IMR-90 (cell line): ENCODE data around the gene CHRM5. TPM values are rescaled to one million over a fixed set of nuclear protein-coding genes. Genes with fewer than 3 reads are reported as not detected.

Source experiments
- ATAC-seq: fragments of 200-7000 bp; cut with Tn5 transposase; 2 replicates; pipeline ENCODE4 v1.9.1; 2020; ENCODE audit warnings: low read depth, mild to moderate bottlenecking, moderate library complexity
- BruUV-seq: library from RNA; stranded (reverse); fragments of 400-500 nt; replicated peaks from 2 replicates; lab custom pipeline; 2021; lab: Mats Ljungman, UMichigan
- CTCF ChIA-PET: fragments of 300-600 bp; formaldehyde crosslinking; extraction: SDS; loops from one replicate; lab custom pipeline; 2021; ENCODE audit warnings: antibody characterized with exemption; lab: Yijun Ruan, JAX
- POLR2A ChIA-PET: fragments of 300-600 bp; sonication (Branson Sonifier 250); formaldehyde crosslinking; loops from one replicate; lab custom pipeline; 2022; ENCODE audit warnings: antibody characterized with exemption; ENCODE audit not compliant: unreplicated experiment; lab: Charles Lee
- DNase-seq: peaks from one replicate; pipeline ENCODE4 v3.0.0; 2013
- H2AFZ ChIP-seq: replicated peaks from 2 replicates; pipeline ENCODE3; 2013; ENCODE audit warnings: low read length, mild to moderate bottlenecking; ENCODE audit not compliant: poor library complexity
- H2AK5ac ChIP-seq: 2 replicates; pipeline ENCODE4 v1.6.1; 2013; ENCODE audit warnings: low read depth, low read length, inconsistent platforms
- H2AK9ac ChIP-seq: replicated peaks from 2 replicates; pipeline ENCODE3; 2013; ENCODE audit warnings: mild to moderate bottlenecking, low read depth, low read length, moderate library complexity; ENCODE audit not compliant: poor library complexity
- H2BK120ac ChIP-seq: 2 replicates; pipeline ENCODE4 v1.6.1; 2013; ENCODE audit warnings: low read depth, low read length, inconsistent platforms
- H2BK15ac ChIP-seq: 3 replicates; pipeline ENCODE4 v1.6.1; 2013; ENCODE audit warnings: low read depth, low read length, inconsistent platforms
- H2BK20ac ChIP-seq: 2 replicates; pipeline ENCODE4 v1.6.1; 2013; ENCODE audit warnings: low read depth, mild to moderate bottlenecking, inconsistent platforms, low read length, moderate library complexity
- H2BK5ac ChIP-seq: 2 replicates; pipeline ENCODE4 v1.6.1; 2013; ENCODE audit warnings: mild to moderate bottlenecking, low read depth, low read length, inconsistent platforms; ENCODE audit not compliant: poor library complexity, severe bottlenecking
- H3K14ac ChIP-seq: replicated peaks from 2 replicates; pipeline ENCODE4 v1.6.1; 2013; ENCODE audit warnings: low read depth, low read length, inconsistent platforms
- H3K18ac ChIP-seq: 2 replicates; pipeline ENCODE4 v1.6.1; 2013; ENCODE audit warnings: low read depth, low read length, control low read depth
- H3K23ac ChIP-seq: 2 replicates; pipeline ENCODE4 v1.6.1; 2013; ENCODE audit warnings: low read depth, low read length, inconsistent platforms
- H3K27ac ChIP-seq: 2 replicates; pipeline ENCODE4 v1.5.1; 2013; ENCODE audit warnings: mild to moderate bottlenecking, control low read depth, low read length; ENCODE audit not compliant: insufficient read depth
- H3K27me3 ChIP-seq: 2 replicates; pipeline ENCODE4 v1.6.1; 2013; ENCODE audit warnings: low read length; ENCODE audit not compliant: control insufficient read depth, insufficient read depth
- H3K36me3 ChIP-seq: 2 replicates; pipeline ENCODE4 v1.6.1; 2013; ENCODE audit warnings: low read length, mixed read lengths; ENCODE audit not compliant: control insufficient read depth, insufficient read depth
- H3K4ac ChIP-seq: 2 replicates; pipeline ENCODE4 v1.6.1; 2013; ENCODE audit warnings: low read depth, low read length, inconsistent platforms
- H3K4me1 ChIP-seq: 2 replicates; pipeline ENCODE4 v1.6.1; 2013; ENCODE audit warnings: low read length, mixed read lengths; ENCODE audit not compliant: control insufficient read depth, insufficient read depth
- H3K4me2 ChIP-seq: 2 replicates; pipeline ENCODE4 v1.6.1; 2013; ENCODE audit warnings: low read depth, mild to moderate bottlenecking, control low read depth, low read length, moderate library complexity
- H3K4me3 ChIP-seq: 2 replicates; pipeline ENCODE4 v1.5.1; 2013; ENCODE audit warnings: low read depth, mild to moderate bottlenecking, control low read depth, low read length, moderate library complexity; ENCODE audit not compliant: insufficient read depth
- H3K56ac ChIP-seq: 2 replicates; pipeline ENCODE4 v1.6.1; 2013; ENCODE audit warnings: low read length, inconsistent platforms; ENCODE audit not compliant: insufficient read depth; ENCODE audit errors: extremely low read depth
- H3K79me1 ChIP-seq, 2 experiments: 2 replicates each; pipeline ENCODE4 v1.6.1; 2013; ENCODE audit warnings: low read length in 2 of 2, inconsistent platforms in 1 of 2, low read depth in 1 of 2
- H3K9ac ChIP-seq: 2 replicates; pipeline ENCODE4 v1.6.1; 2013; ENCODE audit warnings: low read depth, low read length, control low read depth
- H3K9me1 ChIP-seq: 2 replicates; pipeline ENCODE4 v1.6.1; 2013; ENCODE audit warnings: low read length, inconsistent platforms; ENCODE audit not compliant: insufficient read depth
- H3K9me3 ChIP-seq: 2 replicates; pipeline ENCODE4 v1.6.1; 2013; ENCODE audit warnings: low read length; ENCODE audit not compliant: control insufficient read depth, insufficient read depth
- H4K20me1 ChIP-seq: 2 replicates; pipeline ENCODE4 v1.6.1; 2013; ENCODE audit warnings: low read length, inconsistent platforms; ENCODE audit not compliant: insufficient read depth
- H4K5ac ChIP-seq: 2 replicates; pipeline ENCODE4 v1.6.1; 2013; ENCODE audit warnings: mild to moderate bottlenecking, low read depth, low read length, control low read depth
- H4K8ac ChIP-seq, 2 experiments: 2 replicates each; pipeline ENCODE4 v1.6.1; 2013; ENCODE audit warnings: low read depth in 2 of 2, low read length in 2 of 2, control low read depth in 1 of 2, inconsistent platforms in 1 of 2
- H4K91ac ChIP-seq: 2 replicates; pipeline ENCODE4 v1.6.1; 2013; ENCODE audit warnings: low read depth, low read length, inconsistent platforms; ENCODE audit not compliant: insufficient read depth
- BHLHE40 ChIP-seq: fragments of 150-350 bp; IDR thresholded peaks from 2 replicates; pipeline ENCODE4 v1.6.1; 2016; ENCODE audit warnings: mild to moderate bottlenecking, low read depth, low read length
- CEBPB ChIP-seq: IDR thresholded peaks from 2 replicates; pipeline ENCODE4 v1.6.1; 2012; ENCODE audit warnings: low read depth, low read length, improper control_type of control experiment
- CHD1 ChIP-seq: IDR thresholded peaks from 2 replicates; pipeline ENCODE4 v1.6.1; 2012; ENCODE audit warnings: low read depth, low read length, improper control_type of control experiment
- CTCF ChIP-seq: conservative IDR thresholded peaks from 2 replicates; pipeline ENCODE4 v1.5.1; 2012; ENCODE audit warnings: mild to moderate bottlenecking, low read depth, low read length, improper control_type of control experiment
- FOS ChIP-seq: fragments of 150-350 bp; IDR thresholded peaks from 2 replicates; pipeline ENCODE4 v1.6.1; 2016; ENCODE audit warnings: low read depth, low read length
- MAFK ChIP-seq: IDR thresholded peaks from 2 replicates; pipeline ENCODE4 v1.6.1; 2012; ENCODE audit warnings: low read depth, low read length, improper control_type of control experiment
- MAZ ChIP-seq: IDR thresholded peaks from 2 replicates; pipeline ENCODE4 v1.6.1; 2012; ENCODE audit warnings: low read depth, mild to moderate bottlenecking, low read length, improper control_type of control experiment, moderate library complexity, borderline replicate concordance
- MXI1 ChIP-seq: IDR thresholded peaks from 2 replicates; pipeline ENCODE4 v1.6.1; 2012; ENCODE audit warnings: low read depth, mild to moderate bottlenecking, low read length, moderate library complexity, borderline replicate concordance
- NFE2L2 ChIP-seq: fragments of 150-350 bp; IDR thresholded peaks from 2 replicates; pipeline ENCODE4 v1.6.1; 2016; ENCODE audit warnings: low read depth, mild to moderate bottlenecking, low read length
- POLR2A ChIP-seq: IDR thresholded peaks from 2 replicates; pipeline ENCODE4 v1.6.1; 2012; ENCODE audit warnings: mild to moderate bottlenecking, low read depth, low read length
- RAD21 ChIP-seq: IDR thresholded peaks from 2 replicates; pipeline ENCODE4 v1.6.1; 2012; ENCODE audit warnings: low read length, improper control_type of control experiment
- RCOR1 ChIP-seq: IDR thresholded peaks from 2 replicates; pipeline ENCODE4 v1.6.1; 2012; ENCODE audit warnings: mild to moderate bottlenecking, low read length, improper control_type of control experiment; ENCODE audit not compliant: insufficient replicate concordance
- RFX5 ChIP-seq: IDR thresholded peaks from 2 replicates; pipeline ENCODE4 v1.8.0; 2012; ENCODE audit warnings: low read depth, mild to moderate bottlenecking, low read length, moderate library complexity
- SMC3 ChIP-seq: fragments of 150-350 bp; IDR thresholded peaks from 2 replicates; pipeline ENCODE4 v1.6.1; 2016; ENCODE audit warnings: low read depth, mild to moderate bottlenecking, antibody characterized with exemption, low read length, moderate library complexity
- USF2 ChIP-seq: fragments of 150-350 bp; IDR thresholded peaks from 2 replicates; pipeline ENCODE4 v1.6.1; 2017; ENCODE audit warnings: mild to moderate bottlenecking, antibody characterized with exemption, low read length, low read depth
- WGBS, 2 experiments: methylation state at CpG; one replicate each; pipeline versions ENCODE4 v1.1.5 to v1.1.7; 2013; ENCODE audit warnings: missing lambda C conversion rate in 2 of 2; ENCODE audit not compliant: insufficient read length in 1 of 2; ENCODE audit errors: extremely low coverage in 2 of 2; 5-methylcytosine and 5-hydroxymethylcytosine counted together
- dilution Hi-C: fragments of 300-500 bp; cut with HindIII; formaldehyde crosslinking; loops from one replicate; pipeline ENCODE4 v1.14.3; 2018; ENCODE audit warnings: low sequenced_read_pairs; ENCODE audit not compliant: unreplicated experiment
- in situ Hi-C: fragments of 300-500 bp; cut with MboI; formaldehyde crosslinking; loops from 3 replicates; pipeline ENCODE4 v1.14.3; 2019; ENCODE audit warnings: low sequenced_read_pairs, inconsistent platforms, mixed read lengths
- intact Hi-C: fragments of 100-400 bp; cut with micrococcal nuclease; formaldehyde crosslinking; loops from 2 replicates; pipeline ENCODE4 v1.10.0; 2022
- polyA plus RNA-seq, 3 experiments: library from polyadenylated mRNA; depleted of rRNA; stranded (reverse); fragments of >200 nt; gene quantifications; 2 replicates each; pipeline ENCODE4 v1.2.3, GENCODE V29; 2012; ENCODE audit warnings: low replicate concordance in 1 of 3
- total RNA-seq: library from RNA; depleted of rRNA; stranded (reverse); fragments of >200 nt; gene quantifications from 2 replicates; pipeline ENCODE4 v1.2.3, GENCODE V29; 2012

Gene CHRM5
- total and polyA plus RNA-seq, 2 of the 4 experiments (the other 2 are of a cell fraction), result under 0.01 to 0.03 TPM

GRCh38 chr15:34102175-34102925, 134.1 kb downstream of the CHRM5 start:
- Histone ChIP-seq H3K4me3 (peak overlapping the region; percentile 76), H3K9me1 (no peaks in the 10 kb centered on the region), H4K20me1 (no peaks in the 10 kb centered on the region), H4K5ac (peak overlapping the region; percentile 14), H3K4me2 (peak overlapping the region; percentile 49), H3K27ac (peak overlapping the region; percentile 25), H3K23ac (peak overlapping the region; percentile 87), H2AK9ac (peak overlapping the region; percentile 11), H2AK5ac (no peak overlapping the region), H3K79me1 (peaks cover 17 to 45% of the 10 kb centered on the region in 2 experiments), H3K14ac (peak overlapping the region; percentile 79), H2BK5ac (peak overlapping the region; percentile 22), H2BK15ac (no peak overlapping the region; the same call in 2 of the 3 replicates), H2BK20ac (peak overlapping the region; percentile 50; the same call in 1 of the 2 replicates), H3K9me3 (no peaks in the 10 kb centered on the region), H3K4ac (peak overlapping the region; percentile 53), H3K56ac (peak overlapping the region; percentile 79), H3K36me3 (no peaks in the 10 kb centered on the region), H4K8ac (peak overlapping the region; percentile 38 to 96), H3K9ac (peak overlapping the region; percentile 66), H2AFZ (peak overlapping the region; percentile 99), H2BK120ac (peak overlapping the region; percentile 53), H3K27me3 (no peaks in the 10 kb centered on the region), H3K18ac (no peak overlapping the region), H3K4me1 (peaks cover 4% of the 10 kb centered on the region; the same call in 1 of the 2 replicates), H4K91ac (peak overlapping the region; percentile 54)
- WGBS, 2 experiments, result 50% methylated on average over 12 of the region's 29 CpGs; no CpG with 5 or more reads in 1 of the 2 experiments
- intact Hi-C loops (loop anchor here (5.0 kb wide), 1 partner anchor 40 kb away; no protein-coding TSS in a partner anchor), in situ Hi-C loops (loop anchor here (5.0 to 25.0 kb wide), 3 partner anchors 110 to 485 kb away; partner anchors contain the start of genes GOLGA8B, KATNBL1 and LPCAT4), dilution Hi-C loops (no loop called here)
- CTCF ChIA-PET, result interaction anchor here (1.1 kb wide), 1 partner anchor 8 kb away, joined by 4 read pairs; no protein-coding TSS in a partner anchor
- ATAC-seq (peak; percentile 53), DNase-seq (no peak)
- TSS peak; percentile 73 for BruUV-seq
- POLR2A ChIA-PET, result interaction anchor here (0.6 to 0.7 kb wide), 2 partner anchors 9 to 14 kb away, joined by 3 read pairs; no protein-coding TSS in a partner anchor
- TF ChIP-seq CTCF (no peak), MXI1 (no peak), RFX5 (no peak), CHD1 (no peak), BHLHE40 (no peak), MAZ (no peak), FOS (no peak), USF2 (no peak), NFE2L2 (no peak), POLR2A (no peak), CEBPB (no peak), MAFK (no peak), RAD21 (no peak), SMC3 (no peak), RCOR1 (no peak)
